Hematopoietic multipotent progenitor cell treated with erythropoietin and hydrocortisone succinate and interleukin-3 and kit ligand, for 8 days (in vitro differentiated cells): ENCODE measurements around the gene KRT12.

ENCODE experiments used
- DNase-seq: peaks from one replicate; pipeline ENCODE4 v3.0.0-alpha.2; 2015

KRT12 gene

DNA sequence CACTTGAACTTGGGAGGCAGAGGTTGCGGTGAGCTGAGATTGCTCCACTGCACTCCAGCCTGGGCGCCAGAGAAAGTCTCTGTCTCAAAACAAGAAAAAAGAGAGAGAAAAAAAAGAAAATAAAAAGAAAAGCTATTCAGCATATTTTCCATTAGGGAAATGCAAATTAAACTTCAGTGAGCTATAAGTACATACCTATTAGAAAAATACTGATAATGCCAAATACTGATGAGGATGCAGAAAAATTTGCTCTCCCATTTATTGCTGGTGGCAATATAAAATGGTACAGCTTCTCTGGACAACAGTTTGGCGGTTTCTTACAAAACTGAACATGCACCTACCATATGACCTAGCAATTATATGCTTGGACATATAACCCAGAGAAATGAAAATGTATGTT is 54.4 kb downstream of the KRT12 start:
- DNase-seq: no peak
